GM13976 (cell line): Measurements from ENCODE around the gene CHRNA7.

Experiments
- DNase-seq: peaks from one replicate; pipeline ENCODE4 v3.0.0; 2012; ENCODE audit warnings: low spot score
- in situ Hi-C: fragments of 300-500 bp; cut with MboI; formaldehyde crosslinking; loops from one replicate; pipeline ENCODE4 v1.12.0; 2022; ENCODE audit warnings: low sequenced_read_pairs, mixed read lengths, inconsistent platforms; ENCODE audit not compliant: unreplicated experiment
- TF ChIP-seq, protein P1 (sequence below): IDR thresholded peaks from 2 replicates; pipeline ENCODE4 v1.5.1; 2012; ENCODE audit warnings: borderline replicate concordance, mild to moderate bottlenecking; ENCODE audit not compliant: insufficient read depth; ENCODE audit errors: extremely low read depth, missing control alignments, control extremely low read depth

Gene CHRNA7

DNA sequence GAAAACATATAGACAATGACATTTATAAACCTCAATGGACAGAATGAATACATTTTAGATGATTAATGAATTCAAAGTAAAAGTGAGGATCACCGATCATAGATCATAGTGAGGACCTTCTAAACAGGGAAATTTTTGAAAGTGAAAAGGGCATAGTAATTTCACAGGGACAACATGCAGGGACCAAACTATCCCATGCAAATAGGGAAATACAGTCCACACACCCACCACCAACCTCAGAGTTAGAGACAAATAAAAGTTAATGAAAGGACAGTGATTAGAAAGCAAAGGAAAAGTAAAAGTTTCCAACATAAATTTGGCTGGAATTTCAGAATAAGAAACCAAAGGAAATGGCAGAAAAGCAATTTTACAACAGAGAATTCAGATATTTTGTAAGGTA, 15.4 kb upstream of the CHRNA7 start:
- TF ChIP-seq, protein P1, sequence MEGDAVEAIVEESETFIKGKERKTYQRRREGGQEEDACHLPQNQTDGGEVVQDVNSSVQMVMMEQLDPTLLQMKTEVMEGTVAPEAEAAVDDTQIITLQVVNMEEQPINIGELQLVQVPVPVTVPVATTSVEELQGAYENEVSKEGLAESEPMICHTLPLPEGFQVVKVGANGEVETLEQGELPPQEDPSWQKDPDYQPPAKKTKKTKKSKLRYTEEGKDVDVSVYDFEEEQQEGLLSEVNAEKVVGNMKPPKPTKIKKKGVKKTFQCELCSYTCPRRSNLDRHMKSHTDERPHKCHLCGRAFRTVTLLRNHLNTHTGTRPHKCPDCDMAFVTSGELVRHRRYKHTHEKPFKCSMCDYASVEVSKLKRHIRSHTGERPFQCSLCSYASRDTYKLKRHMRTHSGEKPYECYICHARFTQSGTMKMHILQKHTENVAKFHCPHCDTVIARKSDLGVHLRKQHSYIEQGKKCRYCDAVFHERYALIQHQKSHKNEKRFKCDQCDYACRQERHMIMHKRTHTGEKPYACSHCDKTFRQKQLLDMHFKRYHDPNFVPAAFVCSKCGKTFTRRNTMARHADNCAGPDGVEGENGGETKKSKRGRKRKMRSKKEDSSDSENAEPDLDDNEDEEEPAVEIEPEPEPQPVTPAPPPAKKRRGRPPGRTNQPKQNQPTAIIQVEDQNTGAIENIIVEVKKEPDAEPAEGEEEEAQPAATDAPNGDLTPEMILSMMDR: no peak
- no peak for DNase-seq
- in situ Hi-C loops: no loop called here

DNA sequence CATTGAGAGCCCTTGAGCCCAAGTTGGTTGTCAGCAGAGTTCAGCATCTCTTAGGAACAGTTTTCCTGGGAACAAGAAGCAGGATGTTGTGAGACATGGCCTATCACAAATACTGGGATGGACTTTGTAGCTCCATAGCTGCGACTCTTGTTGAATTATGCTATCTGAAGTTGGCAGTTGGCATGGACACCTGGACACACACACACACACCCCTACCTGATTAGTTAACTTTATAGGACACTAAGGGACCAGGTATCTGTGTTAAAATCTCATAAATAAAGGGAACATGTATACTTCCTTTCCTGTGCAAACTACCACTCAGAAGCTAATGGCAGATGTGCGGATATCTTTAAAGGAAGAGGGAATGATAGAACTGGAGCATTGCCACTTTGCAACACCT, 10.2 kb upstream of the CHRNA7 start:
- in situ Hi-C loops: no loop called here
- TF ChIP-seq, protein P1: no peak
- no peak for DNase-seq

DNA sequence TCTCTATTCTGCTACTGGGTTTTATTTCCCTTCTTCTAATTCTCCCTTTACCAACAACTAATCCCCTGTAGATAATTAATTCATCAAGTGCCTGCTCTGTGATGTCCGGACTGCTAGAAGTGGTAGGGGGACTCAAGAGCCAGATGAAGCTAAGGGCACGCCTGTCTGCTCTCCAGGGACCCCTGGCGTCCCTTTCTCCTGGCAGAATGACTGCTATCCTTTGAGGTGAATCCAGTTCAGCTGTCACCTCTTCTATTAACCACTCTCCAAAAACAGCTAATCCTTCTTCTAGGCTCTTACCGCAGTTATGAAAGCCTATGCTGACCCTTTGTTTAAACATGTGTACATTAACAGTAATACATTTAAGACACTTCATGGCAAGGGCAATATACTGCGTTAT, 1.4 kb upstream of the CHRNA7 start:
- in situ Hi-C loops: no loop called here
- no peak for DNase-seq
- TF ChIP-seq, protein P1: no peak

DNA sequence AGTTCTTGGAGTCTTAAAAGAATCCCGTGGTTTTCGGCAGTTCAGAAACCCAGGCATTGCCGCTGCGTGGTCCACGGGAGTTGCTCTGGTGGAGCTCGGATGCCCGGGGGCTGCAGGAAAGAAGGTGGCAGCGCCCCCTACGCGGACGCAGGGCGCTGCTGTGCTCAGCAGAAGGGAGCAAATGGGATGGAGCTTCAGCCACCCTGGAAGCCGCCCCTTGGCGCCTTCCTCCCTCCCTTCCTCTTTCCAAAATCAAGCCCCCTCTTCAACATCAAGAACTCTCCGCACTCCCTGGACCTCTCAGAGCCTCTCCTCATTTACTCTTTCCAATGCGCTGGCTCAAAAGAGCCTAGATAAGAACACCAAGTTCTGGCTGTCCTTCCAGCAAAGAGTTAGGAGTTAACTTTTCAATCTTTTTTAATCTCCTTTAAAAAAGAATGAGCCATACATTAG, 880 bp upstream of the CHRNA7 start:
- TF ChIP-seq, protein P1: no peak
- in situ Hi-C loops: no loop called here
- no peak for DNase-seq

DNA sequence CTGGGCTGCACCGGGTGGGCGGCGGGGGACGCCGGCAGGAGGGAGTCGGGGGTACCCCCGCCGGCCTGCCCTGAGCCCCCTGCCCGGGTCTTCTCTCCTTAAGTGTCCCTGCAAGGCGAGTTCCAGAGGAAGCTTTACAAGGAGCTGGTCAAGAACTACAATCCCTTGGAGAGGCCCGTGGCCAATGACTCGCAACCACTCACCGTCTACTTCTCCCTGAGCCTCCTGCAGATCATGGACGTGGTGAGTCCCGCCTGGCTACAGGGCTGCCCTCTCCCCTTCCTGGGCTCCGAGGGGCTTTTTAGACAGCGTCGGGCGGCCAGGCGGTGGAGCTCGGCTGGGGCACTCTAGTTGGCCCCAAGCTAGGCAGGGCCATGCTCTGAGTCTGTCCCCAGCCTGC, 480 bp downstream of the CHRNA7 start:
- in situ Hi-C loops: no loop called here
- TF ChIP-seq, protein P1: no peak
- DNase-seq: no peak

DNA sequence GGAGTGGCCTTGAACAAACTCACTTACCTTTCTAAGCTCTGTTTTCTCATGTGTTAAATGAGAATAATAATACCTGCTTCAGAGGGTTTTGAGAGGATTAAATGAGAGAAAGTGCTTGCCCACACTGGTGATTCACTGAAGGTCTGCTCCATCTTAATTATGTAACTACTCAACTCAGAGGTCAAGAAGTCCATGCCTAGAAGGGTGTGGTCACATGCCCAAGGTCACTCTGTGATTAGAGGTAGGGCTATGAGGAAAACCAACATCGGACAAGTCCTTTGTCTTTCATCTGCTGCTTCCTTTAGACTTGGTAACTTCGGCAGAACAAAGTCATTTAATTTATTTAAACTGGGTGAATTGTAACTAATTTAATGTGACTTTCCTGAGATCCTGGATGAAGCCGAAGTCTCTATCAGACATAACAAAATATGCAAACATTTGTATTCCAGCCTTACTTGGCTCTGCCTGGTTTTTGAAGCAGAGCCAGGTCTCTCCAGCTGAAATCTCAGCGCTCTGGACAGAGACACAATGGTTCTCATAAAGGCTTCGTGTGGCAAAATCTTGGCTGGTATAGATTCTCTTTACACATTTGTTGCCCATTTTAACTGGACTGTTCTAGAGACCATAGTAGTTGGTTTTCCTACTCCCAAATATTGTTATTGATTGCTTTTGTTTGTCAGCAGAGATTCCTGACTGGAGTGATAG, 3.0 kb downstream of the CHRNA7 start:
- in situ Hi-C loops: no loop called here
- TF ChIP-seq, protein P1: no peak
- no peak for DNase-seq

DNA sequence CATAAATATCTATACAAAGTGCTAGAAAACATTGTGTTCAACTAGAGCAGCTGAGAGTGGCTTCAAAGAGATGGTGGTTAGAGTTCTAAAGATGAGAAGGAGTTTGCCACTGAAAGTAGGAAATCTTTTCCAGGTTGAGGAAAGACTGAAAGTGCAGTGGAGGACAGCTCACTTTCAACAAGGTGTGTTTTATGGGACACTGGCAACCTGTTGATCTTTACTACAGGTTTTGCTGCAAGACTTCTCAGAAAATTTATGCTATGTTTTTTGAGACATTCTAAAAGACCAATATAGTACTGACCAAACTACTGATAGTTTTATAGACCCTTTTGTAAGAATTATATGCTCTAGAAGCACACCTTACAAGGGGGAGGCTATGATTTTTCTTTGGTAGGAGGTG, 3.8 kb downstream of the CHRNA7 start:
- in situ Hi-C loops: no loop called here
- DNase-seq: no peak
- TF ChIP-seq, protein P1: no peak
